MM.1S (cell line): Measurements from ENCODE around the gene CADPS.

Experiments
- CTCF ChIP-seq: fragments of 300-600 bp; sonication (generic); IDR thresholded peaks from 2 replicates; pipeline ENCODE4 v1.5.1; 2016; ENCODE audit warnings: antibody characterized with exemption, low read length, mixed read lengths
- EZH2 ChIP-seq: fragments of 300-600 bp; sonication (generic); optimal IDR thresholded peaks from 2 replicates; pipeline ENCODE3; 2017; ENCODE audit warnings: low read depth, mild to moderate bottlenecking, antibody characterized with exemption, low read length, mixed read lengths

DNA sequence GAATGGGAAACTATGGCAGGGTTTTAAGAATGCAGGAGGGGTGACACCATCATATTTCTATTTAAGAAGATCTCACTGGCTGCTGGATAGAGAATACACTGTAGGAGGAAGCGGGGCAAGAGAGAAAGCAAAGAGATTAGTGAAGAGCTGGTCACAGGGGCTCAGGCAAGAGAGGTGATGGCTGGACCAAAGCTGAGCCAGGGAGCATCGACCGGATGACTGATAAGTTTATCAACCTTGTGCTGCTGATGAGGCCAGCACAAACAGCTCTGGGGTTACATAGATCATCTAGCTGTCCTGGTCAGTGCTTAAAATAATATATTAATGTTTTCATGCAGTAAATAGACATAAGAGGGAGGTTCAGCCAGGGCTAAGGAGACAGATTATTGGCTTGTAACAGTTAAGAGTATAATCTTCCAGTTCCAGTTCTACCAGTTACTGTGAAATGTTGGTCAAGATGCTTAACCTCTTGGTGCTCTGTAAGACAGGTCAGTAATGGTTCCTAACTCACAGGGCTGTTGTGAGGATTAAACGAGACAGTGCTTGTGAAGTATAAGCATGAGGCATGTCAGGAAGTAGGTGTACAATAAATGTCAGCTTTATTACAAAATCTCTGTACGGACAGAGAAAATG, 300.8 kb downstream of the CADPS start:
- no peak for TF ChIP-seq CTCF
- TF ChIP-seq EZH2 = no peak
